Measurements from ENCODE around the gene GALNT5. TPM values are rescaled to one million over a fixed set of nuclear protein-coding genes. Genes with fewer than 3 reads are reported as not detected.
A peak's percentile ranks its signal among the peaks of the same experiment; 100 is the strongest.
"Not testable (repeated sequence)": the region's sequence is repeated elsewhere in the genome, so short reads cannot be mapped to it uniquely, and the experiment has no call there.

GALNT5 gene
- total RNA-seq, 1 experiment from 2014 or later, result 10.6 TPM

DNA sequence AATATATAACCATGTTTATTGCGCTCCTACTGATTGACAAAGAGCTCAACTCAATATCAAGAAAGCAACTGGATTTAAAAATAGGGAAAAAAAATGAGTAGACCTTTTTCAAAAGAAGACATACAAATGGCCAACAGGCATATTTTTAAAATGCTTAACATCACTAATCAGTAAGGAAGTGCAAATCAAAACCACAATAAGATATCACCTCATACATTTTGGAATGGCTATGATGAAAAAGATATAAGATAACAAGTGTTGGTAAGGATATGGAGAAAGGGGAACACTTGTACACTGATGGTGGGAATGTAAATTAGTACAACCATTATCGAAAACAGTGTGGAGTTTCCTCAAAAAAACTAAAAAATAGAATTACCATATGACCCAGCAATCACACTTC, 5.6 kb upstream of the GALNT5 start:
- no peak for DNase-seq (ENCODE audit: low read depth)

DNA sequence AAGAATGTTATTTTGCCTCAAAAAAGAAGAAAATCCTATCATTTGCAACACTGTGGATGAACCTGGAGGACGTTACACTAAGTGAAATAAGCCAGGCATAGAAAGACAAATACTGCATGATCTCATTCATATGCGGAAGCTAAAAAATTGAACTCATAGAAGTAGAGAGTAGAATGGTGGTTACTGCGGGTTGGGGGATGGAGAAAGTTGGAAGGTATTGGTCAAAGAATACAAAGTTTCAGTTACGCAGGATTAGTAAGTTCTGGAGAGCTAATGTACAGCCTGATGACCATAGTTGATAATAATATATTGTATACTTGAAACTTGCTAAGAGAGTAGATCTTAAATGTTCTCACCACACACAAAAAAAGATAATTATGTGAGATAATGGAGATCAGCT, 5.0 kb upstream of the GALNT5 start:
- no peak for DNase-seq (ENCODE audit: low read depth)

DNA sequence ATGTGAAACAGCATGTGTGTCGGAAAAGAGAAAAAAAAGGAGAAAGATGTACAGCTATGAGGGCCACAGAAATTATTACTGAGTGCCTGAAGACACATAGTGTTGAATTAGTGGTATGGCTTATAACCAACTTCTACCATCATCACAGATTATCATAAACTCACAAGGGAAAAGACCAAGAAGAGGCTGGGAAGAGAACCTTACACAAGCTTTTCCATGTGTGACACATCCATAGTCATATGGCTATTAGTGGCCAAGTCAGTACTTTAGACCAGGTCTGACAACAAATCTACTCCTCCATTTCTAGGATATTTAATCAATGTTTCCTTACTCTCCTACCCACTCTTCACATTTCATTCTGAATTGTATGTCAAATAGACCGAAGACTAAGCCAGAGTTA, 3.5 kb upstream of the GALNT5 start:
- no peak for DNase-seq (ENCODE audit: low read depth)

DNA sequence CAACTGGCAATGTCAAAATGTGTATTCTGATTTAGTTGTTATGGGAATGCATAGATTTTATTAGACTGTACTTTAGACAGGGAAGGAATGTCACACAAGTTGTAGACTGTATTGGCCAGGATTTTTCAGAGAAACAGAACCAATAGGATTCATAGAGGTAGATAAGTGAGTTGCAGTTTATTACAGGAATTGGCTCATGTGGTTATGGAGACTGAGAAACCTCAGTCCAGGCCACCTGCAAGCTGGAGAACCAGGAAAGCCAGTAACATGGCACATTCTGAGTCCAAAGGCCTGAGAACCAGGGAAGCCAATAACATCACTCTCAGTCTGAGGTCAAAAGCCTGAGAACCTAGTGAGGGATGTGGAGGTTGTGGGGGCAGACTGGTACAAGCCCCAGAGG, 1.8 kb upstream of the GALNT5 start:
- DNase-seq (ENCODE audit: low read depth), result no peak

DNA sequence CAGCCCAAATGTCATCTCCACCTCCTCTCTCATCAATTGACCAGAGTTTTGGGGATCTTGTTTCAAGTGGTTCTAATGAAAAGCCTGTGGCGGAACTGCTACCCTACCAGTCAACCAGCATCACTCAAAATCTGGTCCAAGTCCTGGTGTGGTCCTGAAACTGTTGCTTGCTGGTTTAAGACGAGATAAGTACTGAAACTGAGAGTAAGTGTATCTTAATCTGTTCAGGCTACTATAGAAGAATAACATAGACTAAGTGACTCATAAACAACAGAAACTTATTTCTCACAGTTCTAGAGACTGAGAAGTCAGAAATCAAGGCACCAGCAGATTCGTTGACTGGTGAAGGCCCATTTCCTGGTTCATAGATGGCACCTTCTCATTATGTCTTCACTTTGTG, 879 bp upstream of the GALNT5 start:
- peak; percentile 8 for DNase-seq (ENCODE audit: low read depth)

DNA sequence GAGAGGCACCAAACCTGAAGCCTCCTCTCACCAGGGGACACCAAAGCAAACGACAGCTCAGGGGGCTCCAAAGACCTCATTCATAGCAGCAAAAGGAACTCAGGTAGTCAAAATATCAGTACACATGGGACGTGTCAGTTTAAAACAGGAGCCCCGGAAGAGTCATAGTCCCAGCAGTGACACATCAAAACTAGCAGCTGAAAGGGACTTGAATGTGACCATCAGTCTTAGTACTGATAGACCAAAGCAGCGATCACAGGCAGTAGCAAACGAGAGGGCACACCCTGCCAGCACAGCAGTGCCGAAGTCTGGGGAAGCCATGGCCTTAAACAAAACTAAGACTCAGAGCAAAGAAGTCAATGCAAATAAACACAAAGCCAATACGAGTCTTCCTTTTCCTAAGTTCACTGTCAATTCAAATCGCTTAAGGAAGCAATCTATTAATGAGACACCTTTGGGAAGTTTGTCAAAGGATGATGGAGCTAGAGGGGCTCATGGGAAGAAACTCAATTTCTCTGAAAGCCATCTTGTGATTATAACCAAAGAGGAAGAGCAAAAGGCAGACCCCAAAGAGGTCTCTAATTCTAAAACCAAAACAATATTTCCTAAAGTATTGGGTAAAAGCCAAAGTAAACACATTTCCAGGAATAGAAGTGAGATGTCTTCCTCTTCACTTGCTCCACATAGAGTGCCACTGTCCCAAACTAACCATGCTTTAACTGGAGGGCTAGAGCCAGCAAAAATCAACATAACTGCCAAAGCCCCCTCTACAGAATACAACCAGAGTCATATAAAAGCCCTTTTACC, 1.2 kb downstream of the GALNT5 start:
- peak; percentile 15 for DNase-seq (ENCODE audit: low read depth)

DNA sequence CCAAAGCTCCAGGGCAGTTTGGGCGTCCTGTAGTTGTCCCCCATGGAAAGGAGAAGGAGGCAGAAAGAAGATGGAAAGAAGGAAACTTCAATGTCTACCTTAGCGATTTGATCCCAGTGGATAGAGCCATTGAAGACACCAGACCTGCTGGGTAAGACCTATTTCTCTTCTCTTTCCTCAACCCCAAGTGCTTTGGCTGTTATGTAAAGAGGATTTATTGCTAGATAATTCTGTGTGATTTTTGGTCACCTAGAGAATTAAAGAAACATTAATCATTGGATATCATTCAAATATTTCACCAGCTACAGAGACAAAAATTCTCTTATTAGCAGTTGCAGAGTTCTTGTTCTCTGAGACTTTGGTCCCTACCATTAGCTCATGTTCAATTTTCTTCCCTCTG, 1.9 kb downstream of the GALNT5 start:
- no peak for DNase-seq (ENCODE audit: low read depth)

DNA sequence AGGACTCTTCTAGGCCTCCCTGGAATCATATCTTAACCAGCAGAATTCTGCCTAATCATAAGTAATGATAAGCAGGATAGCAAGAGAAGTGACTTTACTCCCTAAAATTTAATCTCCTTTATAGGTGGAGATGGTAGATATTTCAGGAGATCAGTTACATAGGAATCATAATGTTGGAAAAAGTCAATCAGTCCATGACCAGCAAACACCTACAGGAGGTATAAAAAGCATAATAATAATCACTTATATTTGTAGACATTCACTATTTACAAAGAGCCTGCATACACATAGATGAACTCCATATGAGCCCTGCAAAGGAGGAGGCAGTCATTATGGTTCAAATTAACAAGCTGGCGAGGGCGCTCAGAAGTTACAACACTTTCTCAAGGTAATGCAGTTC, 2.5 kb downstream of the GALNT5 start:
- DNase-seq (ENCODE audit: low read depth), result no peak

DNA sequence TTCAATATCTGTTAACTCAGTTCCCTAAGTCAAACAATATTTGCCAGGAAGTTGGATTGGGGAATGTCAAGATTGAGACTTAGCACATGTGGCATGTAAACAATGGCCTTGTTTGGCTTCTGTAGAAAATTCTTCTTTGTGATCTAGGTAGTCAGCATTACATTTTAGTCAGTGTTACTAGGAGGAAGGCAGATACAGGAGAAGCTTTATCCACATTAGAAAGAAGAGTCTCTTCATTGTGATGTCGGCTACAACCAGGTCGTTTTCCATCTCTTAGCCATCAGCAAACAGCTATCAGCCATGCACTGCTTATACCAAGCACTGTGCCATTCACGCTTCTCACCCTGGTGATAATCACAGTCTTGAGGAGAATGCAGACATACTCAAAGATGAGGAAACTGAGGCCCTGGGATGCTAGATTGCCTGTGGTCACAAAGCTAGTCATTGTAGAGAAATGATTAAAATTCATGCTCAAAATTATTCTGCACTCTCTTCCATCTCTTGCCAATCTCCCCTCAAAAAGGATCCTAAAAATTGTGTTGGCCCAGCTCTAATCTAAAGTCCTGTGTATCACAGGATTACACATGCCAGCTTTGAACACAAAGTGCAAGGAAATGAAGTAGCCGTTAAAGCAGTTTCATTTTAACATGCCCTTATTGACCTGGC, 3.2 kb downstream of the GALNT5 start:
- DNase-seq (ENCODE audit: low read depth), result no peak

DNA sequence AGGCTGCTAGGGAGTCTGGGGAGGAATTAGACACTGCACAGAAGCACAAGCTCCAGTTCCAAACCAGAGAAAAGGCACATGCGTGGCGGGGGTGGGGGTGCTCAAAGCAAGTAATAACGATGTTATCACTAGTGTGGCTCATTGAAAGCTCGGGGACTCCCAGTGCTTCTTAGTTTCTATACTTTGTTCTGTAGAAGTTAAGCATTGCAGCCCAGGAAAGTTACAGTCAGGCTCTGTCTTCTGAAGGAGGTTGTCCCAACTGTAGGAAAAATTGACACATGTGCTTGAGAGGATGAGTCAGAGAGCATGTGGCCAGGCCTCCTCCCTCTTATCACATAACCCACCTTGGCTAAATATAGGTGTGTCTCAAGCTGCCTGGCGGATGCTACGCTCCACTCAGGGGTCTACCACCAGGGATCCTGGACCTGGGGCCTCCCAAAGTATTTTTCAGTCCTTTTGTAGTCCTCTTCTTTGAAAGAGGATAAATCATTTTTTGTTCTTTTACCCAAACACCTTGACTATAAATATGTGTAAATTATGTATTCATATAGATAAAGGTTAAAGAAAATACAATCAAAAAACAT, 3.8 kb downstream of the GALNT5 start:
- peak; percentile 84 for DNase-seq (ENCODE audit: low read depth)

DNA sequence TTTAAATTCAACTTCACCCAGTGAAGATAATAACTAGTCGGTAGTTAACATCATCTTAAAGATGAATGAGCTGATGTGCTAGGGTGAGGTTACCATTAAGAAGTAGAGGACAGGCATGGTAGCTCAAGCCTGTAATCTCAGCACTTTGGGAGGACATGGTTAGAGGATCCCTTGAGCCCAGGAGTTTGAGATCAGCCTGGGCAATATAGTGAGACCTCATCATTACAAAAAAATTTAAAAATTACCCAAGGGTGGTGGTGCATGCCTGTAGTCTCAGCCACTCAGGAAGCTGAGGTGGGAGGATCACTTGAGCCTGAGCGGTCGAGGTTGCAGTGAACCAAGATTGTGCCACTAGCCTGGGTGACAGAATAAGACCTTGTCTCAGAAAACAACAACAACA, 4.7 kb downstream of the GALNT5 start:
- no peak for DNase-seq (ENCODE audit: low read depth)

DNA sequence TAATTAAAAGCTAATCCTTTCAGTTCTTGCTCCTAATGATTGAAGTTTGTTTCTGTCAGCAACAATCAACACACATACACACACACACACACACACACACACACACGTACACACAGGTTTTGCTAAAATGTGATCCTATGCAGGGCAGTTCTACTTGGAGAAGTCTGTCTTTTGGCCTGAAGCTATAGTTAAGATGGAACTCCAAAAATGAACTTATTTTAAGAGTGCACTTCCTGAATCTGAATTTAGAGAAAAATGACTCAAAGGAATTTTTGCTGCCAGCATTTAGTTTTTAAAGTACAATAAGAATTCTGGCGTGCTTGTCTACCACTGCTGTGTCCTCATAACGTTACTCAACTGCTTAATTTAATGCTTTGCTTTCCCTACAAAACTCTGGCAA, 6.6 kb downstream of the GALNT5 start:
- DNase-seq (ENCODE audit: low read depth), result peak; percentile 68

DNA sequence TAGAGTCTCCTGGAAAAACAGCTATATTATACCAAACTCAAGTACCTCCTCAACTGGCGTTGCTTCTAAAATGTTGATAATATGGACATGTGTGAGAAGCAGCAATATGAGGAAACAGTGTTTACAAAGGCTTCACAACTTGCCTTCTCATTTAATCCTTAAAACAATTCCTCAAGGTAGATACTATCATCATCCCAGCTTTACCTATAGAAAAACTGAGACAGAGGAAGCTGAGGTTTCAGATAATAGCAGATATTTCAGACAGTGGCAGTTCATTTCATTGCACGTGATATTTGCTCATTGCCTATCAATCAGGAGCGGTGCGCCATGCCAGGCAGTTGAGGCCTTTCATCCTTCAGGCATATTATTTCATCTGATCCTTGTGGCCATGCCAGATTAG, 8.3 kb downstream of the GALNT5 start:
- DNase-seq (ENCODE audit: low read depth), result no peak

DNA sequence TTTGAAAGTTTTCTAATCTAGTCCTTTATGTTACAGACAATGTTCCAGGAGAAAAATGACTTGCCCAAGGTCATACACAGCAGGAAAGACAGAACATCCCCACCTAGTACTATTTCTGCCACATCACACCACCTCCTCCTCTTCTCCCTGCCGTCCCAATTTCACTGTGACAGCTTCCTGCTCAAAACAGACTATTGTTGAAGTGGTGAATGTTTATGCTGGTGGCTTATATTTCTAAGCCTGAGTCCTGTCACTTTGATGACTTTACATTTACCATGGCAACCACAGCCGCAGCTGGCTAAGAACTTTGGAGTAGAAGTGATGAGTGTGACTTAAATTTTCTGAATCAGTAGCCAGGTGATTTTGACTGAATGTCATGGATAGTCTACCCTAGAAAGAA, 10.0 kb downstream of the GALNT5 start:
- DNase-seq (ENCODE audit: low read depth), result no peak

DNA sequence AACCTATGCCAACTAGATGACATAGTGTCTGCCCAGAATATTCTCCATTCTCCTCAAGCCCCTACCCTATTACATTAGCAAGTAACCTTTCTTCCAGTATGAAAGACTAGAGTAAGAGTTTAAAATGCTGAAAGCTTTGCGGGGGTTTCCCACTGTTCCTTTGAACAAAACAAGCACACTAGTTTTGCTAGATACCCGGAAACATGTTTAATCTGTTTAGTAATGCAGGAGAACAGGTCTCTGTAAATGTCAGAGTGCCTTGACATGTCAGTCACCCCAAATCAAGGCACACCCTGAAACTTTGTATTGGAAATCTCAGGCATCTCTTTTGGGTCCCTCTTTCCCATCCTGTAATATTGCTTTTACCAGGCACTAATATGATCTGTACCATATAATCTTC, 11.6 kb downstream of the GALNT5 start:
- DNase-seq (ENCODE audit: low read depth), result no peak

DNA sequence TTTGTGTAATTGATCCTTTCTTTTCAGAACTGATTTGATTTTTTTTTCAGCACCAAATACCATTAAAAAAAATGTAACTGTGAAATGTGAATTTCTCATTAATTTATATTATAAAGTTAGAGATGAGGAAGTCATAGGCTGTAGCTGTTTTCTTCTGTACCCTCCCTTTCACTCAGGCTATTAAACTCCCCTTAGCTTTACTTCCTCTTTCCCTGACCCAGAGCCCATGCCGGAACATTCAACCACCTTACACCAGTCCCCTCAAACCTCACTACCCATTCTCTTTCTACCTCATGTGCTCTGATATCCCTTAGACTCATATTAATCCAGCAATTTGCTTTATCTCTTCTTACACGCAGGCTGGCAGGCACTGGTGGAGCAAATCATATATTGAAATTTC, 12.4 kb downstream of the GALNT5 start:
- no peak for DNase-seq (ENCODE audit: low read depth)

DNA sequence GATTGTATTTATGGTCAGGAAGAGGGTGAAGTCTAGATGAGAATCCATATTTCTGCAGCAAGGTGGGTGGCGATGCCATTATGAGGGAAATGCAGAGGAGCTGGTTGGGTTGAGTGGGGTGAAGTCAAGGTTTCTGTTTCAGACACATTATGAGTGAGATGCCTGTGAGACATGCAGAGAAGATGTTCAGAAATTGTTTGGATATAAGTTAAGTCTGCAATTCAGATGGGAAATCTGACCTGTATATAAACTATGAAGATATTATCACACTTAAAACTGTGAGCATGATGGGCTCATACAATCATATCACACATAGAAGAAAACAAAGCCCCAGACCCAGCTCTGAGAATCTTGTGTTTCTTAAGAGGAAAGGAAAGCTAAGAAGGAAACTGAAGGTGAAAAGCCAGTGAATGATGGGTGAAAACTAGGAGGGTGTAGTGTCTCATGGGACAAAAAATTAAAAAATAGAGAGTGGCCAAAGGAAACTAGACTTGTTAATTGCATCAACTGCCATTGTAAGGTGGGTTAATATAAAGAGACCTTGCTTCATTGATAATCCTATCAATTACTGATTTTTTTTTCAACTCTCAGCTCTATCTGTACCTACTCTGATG, 14.2 kb downstream of the GALNT5 start:
- DNase-seq (ENCODE audit: low read depth), result no peak

DNA sequence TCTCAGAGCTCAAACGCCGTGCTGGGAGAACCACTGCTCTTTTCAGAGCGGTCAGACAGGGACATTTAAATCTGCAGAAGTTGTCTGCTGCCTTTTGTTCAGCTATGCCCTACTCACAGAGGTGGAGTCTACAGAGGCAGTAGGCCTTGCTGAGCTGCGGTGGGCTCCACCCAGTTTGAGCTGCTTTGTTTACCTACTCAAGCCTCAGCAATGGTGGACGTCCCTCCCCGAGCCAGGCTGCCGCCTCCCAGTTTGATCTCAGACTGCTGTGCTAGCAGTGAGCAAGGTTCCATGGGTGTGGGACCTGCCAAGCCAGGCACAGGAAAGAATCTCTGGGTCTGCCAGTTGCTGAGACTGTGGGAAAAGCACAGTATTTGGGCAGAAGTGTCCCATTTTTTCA, 21.8 kb downstream of the GALNT5 start:
- DNase-seq (ENCODE audit: low read depth), result not testable (repeated sequence)

DNA sequence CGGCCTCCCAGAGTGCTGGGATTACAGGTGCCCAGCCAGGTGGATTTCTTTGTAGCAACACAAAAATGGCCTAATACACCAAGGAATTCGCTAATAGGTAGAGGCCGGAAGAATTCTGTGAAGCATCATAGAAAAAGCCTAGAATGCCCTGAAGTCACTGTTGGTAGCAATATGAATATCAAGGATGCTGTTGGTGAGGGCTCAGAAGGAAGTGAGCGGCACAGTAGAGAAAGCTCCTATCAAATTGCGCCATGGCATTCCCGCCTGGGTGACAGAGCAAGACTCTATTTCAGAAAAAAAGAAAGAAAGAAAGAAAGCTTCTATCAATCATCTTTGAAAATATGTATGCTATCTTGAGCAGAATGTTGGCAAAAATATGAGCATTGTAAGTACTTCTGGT, 23.8 kb downstream of the GALNT5 start:
- no peak for DNase-seq (ENCODE audit: low read depth)

DNA sequence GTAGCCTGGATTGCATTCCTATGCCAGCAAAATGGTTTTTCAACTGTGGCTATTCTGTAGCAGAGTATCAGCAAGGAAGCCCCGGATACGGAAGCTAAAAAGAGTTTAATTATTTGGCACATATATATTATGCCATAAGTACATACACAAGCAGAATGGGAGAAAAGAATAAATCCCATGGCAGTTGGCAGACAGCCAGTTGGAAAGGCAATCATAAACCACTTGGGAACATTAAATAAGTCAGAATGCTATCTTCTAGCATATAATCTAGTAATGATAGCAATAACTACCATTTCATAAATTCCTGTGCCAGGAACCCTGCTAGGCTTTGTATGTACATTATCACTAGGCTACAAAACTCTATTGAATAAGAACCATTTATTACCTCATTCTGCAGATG, 26.0 kb downstream of the GALNT5 start:
- no peak for DNase-seq (ENCODE audit: low read depth)

DNA sequence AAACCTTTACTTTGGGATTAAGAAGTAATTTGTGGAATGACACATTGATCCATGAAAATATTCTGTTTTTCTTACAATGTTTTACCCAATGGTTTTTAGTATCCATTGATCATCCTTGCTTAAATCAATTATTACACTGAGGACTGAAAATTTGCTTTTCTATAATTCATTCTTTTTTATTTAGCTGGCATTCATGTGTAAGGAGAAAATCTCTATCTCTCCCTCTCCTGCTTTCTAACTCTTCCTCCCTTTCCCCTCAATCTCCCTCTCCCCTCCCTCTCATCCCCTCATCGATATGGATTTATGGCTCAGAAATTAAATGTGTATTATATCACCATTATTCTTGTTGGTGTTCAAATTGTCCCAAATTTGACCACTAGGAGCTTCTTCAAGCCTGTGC, 29.7 kb downstream of the GALNT5 start:
- DNase-seq (ENCODE audit: low read depth), result no peak

DNA sequence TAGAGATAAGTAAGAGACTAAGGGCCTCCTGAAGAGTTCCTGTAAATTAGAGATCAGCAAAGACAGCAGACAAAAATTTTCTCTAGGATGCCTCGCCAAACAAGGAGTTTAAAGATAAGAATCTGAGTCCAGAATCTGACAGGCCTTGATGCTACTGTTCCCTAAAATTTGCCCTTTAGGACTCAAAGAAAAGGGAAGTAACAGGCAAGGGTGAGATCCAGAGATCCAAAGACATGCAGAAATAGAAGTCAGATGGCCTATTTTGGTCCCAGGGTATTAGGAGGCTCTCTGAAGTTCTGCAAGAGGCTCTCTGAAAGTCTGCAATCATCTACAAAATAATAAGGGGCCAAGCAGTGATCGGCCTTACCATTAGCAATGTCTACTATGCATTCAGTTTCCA, 33.0 kb downstream of the GALNT5 start:
- no peak for DNase-seq (ENCODE audit: low read depth)

DNA sequence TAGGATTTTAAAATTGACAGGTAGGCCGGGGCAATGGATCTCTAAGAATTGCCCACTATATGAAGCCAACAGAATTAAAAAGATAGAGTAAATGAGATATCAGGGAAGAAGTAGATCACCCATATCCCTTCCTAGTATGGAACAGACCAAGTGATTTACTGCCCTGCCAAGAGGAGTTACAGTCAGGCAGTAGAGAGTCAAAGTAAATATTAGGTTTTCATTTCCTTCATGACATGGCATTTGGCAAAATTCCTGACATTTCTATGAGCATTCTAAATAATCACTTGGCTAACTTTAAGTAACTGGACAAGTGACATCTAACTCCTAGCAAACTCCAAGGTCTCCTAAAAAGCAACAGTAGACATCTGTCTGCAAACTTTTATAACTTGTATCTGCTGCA, 33.5 kb downstream of the GALNT5 start:
- no peak for DNase-seq (ENCODE audit: low read depth)
